Common myeloid progenitor, CD34-positive (primary cell): ENCODE measurements around the gene TLK2.
A peak's percentile ranks its signal among the peaks of the same experiment; 100 is the strongest.
"Not testable (repeated sequence)": the region's sequence is repeated elsewhere in the genome, so short reads cannot be mapped to it uniquely, and the experiment has no call there.

Source experiments
- CTCF ChIA-PET: fragments of 350-600 bp; sonication (Branson Sonifier 250); formaldehyde crosslinking; loops from one replicate; lab custom pipeline; 2021; ENCODE audit warnings: antibody characterized with exemption; lab: Charles Lee
- POLR2A ChIA-PET: fragments of 350-600 bp; sonication (Branson Sonifier 250); formaldehyde crosslinking; loops from one replicate; lab custom pipeline; 2021; ENCODE audit warnings: antibody characterized with exemption; lab: Charles Lee
- DNase-seq, 3 donors: peaks; one replicate each; pipeline versions ENCODE4 v3.0.0 to v3.0.0-alpha.2; 2013
- H3K27ac ChIP-seq, 2 experiments: 1 replicate in 1 of 2; 2 replicates in 1 of 2; pipeline ENCODE4 v1.7.0; 2013; ENCODE audit warnings: inconsistent platforms in 2 of 2, low read length in 2 of 2, mild to moderate bottlenecking in 2 of 2, low read depth in 1 of 2, moderate library complexity in 1 of 2; ENCODE audit not compliant: severe bottlenecking in 2 of 2, insufficient read depth in 1 of 2, poor library complexity in 1 of 2
- H3K27me3 ChIP-seq, 5 experiments: replicated peaks in 2 of 5; 1 replicate in 3 of 5; 2 replicates in 2 of 5; pipeline versions ENCODE4 v1.6.1 to v1.7.0; 2013; ENCODE audit warnings: low read length in 4 of 5, mild to moderate bottlenecking in 2 of 5, moderate library complexity in 2 of 5, inconsistent platforms in 1 of 5; ENCODE audit not compliant: insufficient read depth in 5 of 5, control insufficient read depth in 4 of 5
- H3K36me3 ChIP-seq, 4 experiments: 1 replicate in 2 of 4; 2 replicates in 2 of 4; pipeline versions ENCODE4 v1.6.1 to v1.7.0; 2013; ENCODE audit warnings: low read length in 3 of 4, control low read depth in 1 of 4, mild to moderate bottlenecking in 1 of 4; ENCODE audit not compliant: control insufficient read depth in 4 of 4, insufficient read depth in 4 of 4
- H3K4me1 ChIP-seq, 4 experiments: 1 replicate in 3 of 4; 2 replicates in 1 of 4; pipeline versions ENCODE4 v1.6.1 to v1.7.1; 2013; ENCODE audit warnings: low read length in 3 of 4, mild to moderate bottlenecking in 3 of 4, control low read depth in 1 of 4, inconsistent platforms in 1 of 4, moderate library complexity in 1 of 4; ENCODE audit not compliant: control insufficient read depth in 4 of 4, insufficient read depth in 4 of 4; ENCODE audit errors: control extremely low read depth in 1 of 4
- H3K4me3 ChIP-seq, 7 experiments: 1 replicate in 4 of 7; 2 replicates in 3 of 7; pipeline versions ENCODE4 v1.5.1 to v1.7.0; 2013; ENCODE audit warnings: mild to moderate bottlenecking in 7 of 7, low read length in 6 of 7, moderate library complexity in 6 of 7, inconsistent platforms in 2 of 7, low read depth in 2 of 7, control low read depth in 1 of 7; ENCODE audit not compliant: insufficient read depth in 4 of 7, control insufficient read depth in 1 of 7; ENCODE audit errors: extremely low read depth in 1 of 7
- H3K9me3 ChIP-seq, 5 experiments: 1 replicate in 4 of 5; 2 replicates in 1 of 5; pipeline versions ENCODE4 v1.6.1 to v1.7.1; 2013; ENCODE audit warnings: low read length in 4 of 5, mild to moderate bottlenecking in 2 of 5, inconsistent platforms in 1 of 5, low read depth in 1 of 5, moderate library complexity in 1 of 5; ENCODE audit not compliant: control insufficient read depth in 4 of 5, insufficient read depth in 2 of 5; ENCODE audit errors: control extremely low read depth in 1 of 5
- WGBS: methylation state at CpG from one replicate; pipeline ENCODE4 v1.1.5; 2013; ENCODE audit not compliant: insufficient coverage; 5-methylcytosine and 5-hydroxymethylcytosine counted together

TLK2 gene

DNA sequence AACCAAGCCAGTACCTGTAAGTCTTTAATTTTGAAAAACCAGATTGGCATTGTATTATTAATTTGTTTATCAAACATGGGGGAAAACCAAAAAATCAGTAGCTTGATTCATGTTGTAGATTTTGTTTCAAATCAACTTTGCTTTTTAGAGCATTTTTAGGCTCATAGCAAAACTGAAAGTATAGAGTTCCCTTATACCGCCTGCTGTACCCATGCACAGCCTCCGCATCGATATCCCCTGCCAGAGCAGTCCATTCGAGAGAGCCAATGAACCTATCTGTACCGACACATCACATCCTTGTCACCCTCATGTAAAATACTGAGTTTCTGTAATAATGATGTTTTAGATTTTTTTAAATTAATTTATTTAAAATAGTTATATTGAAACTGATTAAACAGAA is 132.7 kb downstream of the TLK2 start:
- Histone ChIP-seq H3K4me3 (no peak overlapping the region), H3K4me1 (peaks cover 0 to 2% (median 0%) of the 10 kb centered on the region in 4 experiments), H3K27me3 (no peaks in the 10 kb centered on the region), H3K36me3 (peaks cover 13 to 84% (median 63%) of the 10 kb centered on the region in 4 experiments), H3K9me3 (no peaks in the 10 kb centered on the region), H3K27ac (no peak overlapping the region)
- WGBS, result no CpG with 5 or more reads among the region's 5 CpGs
- CTCF ChIA-PET, result interaction anchor here (1.2 kb wide), 1 partner anchor 14 kb away, joined by 3 read pairs; no protein-coding TSS in a partner anchor
- DNase-seq, result peak in 1 of 3 donors; percentile 20
- POLR2A ChIA-PET, result no interaction called here

DNA sequence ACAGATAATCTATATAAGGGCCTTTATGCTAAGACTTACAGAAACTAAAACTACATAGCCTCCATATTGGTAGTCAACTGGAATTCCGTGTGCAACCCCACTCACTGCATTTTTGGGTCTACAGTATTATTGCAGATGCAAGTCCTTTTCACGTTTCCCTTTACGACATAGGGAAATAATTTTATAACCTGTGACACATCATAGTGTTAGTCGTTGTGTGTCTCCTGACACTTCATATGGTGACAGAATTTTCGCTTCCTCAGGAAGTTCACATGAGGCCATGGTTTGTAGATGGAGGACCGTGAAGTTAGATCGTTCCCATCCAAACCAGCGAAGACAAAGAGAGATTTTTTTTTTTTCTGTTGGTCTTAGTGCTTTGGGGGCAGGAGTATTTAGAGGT is 133.1 kb downstream of the TLK2 start:
- DNase-seq, result no peak
- ChIA-PET POLR2A (no interaction called here), CTCF (interaction anchor here (1.2 kb wide), 1 partner anchor 14 kb away, joined by 3 read pairs; no protein-coding TSS in a partner anchor)
- 69% methylated on average over 8 of the region's 8 CpGs for WGBS
- H3K36me3 ChIP-seq, result peaks cover 13 to 81% (median 60%) of the 10 kb centered on the region in 4 experiments
- H3K27me3 ChIP-seq, result no peaks in the 10 kb centered on the region
- no peak overlapping the region for H3K27ac ChIP-seq
- H3K4me1 ChIP-seq, result peaks cover 0 to 2% (median 0%) of the 10 kb centered on the region in 4 experiments
- H3K9me3 ChIP-seq, result no peaks in the 10 kb centered on the region
- no peak overlapping the region for H3K4me3 ChIP-seq

DNA sequence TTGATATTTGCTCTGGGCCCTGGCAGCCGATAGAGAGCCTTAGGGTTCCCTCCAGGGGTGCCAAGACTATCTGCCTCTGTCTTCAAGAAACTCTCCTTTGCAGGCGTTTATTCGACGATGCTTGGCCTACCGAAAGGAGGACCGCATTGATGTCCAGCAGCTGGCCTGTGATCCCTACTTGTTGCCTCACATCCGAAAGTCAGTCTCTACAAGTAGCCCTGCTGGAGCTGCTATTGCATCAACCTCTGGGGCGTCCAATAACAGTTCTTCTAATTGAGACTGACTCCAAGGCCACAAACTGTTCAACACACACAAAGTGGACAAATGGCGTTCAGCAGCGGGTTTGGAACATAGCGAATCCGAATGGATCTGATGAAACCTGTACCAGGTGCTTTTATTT is 133.7 kb downstream of the TLK2 start:
- POLR2A ChIA-PET, H3K9me3 ChIP-seq, H3K4me3 ChIP-seq, H3K4me1 ChIP-seq, H3K27ac ChIP-seq, DNase-seq, H3K27me3 ChIP-seq, CTCF ChIA-PET: not testable (repeated sequence)
- H3K36me3 ChIP-seq, result peaks cover 13 to 76% (median 59%) of the 10 kb centered on the region in 4 experiments
- WGBS, result 100% methylated on average over 6 of the region's 12 CpGs

DNA sequence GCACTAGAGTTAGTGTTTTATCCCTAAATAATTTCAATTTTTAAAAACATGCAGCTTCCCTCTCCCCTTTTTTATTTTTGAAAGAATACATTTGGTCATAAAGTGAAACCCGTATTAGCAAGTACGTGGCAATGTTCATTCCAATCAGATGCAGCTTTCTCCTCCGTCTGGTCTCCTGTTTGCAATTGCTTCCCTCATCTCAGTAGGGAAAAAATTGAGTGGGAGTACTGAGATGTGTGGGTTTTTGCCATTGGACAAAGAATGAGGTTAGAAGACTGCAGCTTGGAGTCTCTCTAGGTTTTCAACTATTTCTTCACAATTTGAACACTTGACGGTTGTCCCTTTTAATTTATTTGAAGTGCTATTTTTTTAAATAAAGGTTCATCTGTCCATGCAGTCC is 134.5 kb downstream of the TLK2 start:
- H3K27ac ChIP-seq, H3K9me3 ChIP-seq, H3K4me3 ChIP-seq, POLR2A ChIA-PET, H3K27me3 ChIP-seq, DNase-seq, H3K4me1 ChIP-seq: not testable (repeated sequence)
- peaks cover 9 to 72% (median 56%) of the 10 kb centered on the region in 4 experiments for H3K36me3 ChIP-seq
- WGBS, result no CpG with 5 or more reads among the region's 4 CpGs
- CTCF ChIA-PET, result interaction anchor here (1.2 kb wide), 1 partner anchor 11 kb away, joined by 3 read pairs; no protein-coding TSS in a partner anchor

DNA sequence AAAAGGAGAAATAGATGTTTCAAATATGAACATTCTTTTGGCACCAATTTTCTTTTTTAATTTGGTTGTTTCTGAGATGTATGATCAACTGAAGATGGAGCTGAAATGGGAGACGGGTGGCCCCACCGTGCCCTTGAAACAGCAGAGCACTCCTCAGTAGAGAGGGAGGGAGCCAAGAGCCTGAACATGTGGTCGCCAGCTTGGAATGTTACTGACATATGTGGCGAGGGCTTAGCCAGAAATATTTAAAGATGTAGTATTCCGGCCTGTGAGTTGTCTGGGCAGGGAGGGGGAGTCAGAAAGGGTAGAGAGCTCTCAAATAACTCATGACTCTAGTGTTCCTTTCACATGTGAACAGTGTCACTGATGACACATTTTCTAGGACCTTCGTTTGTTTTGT is 135.5 kb downstream of the TLK2 start:
- DNase-seq, result no peak
- no peaks in the 10 kb centered on the region for H3K27me3 ChIP-seq
- CTCF ChIA-PET, result interaction anchor here (1.2 kb wide), 1 partner anchor 12 kb away, joined by 3 read pairs; no protein-coding TSS in a partner anchor
- peaks cover 6 to 65% (median 52%) of the 10 kb centered on the region in 4 experiments for H3K36me3 ChIP-seq
- 97% methylated on average over 3 of the region's 6 CpGs for WGBS
- no peak overlapping the region for H3K4me3 ChIP-seq
- H3K4me1 ChIP-seq, result peaks cover 0 to 7% (median 0%) of the 10 kb centered on the region in 4 experiments
- no peaks in the 10 kb centered on the region for H3K9me3 ChIP-seq
- H3K27ac ChIP-seq, result no peak overlapping the region
- POLR2A ChIA-PET, result no interaction called here

DNA sequence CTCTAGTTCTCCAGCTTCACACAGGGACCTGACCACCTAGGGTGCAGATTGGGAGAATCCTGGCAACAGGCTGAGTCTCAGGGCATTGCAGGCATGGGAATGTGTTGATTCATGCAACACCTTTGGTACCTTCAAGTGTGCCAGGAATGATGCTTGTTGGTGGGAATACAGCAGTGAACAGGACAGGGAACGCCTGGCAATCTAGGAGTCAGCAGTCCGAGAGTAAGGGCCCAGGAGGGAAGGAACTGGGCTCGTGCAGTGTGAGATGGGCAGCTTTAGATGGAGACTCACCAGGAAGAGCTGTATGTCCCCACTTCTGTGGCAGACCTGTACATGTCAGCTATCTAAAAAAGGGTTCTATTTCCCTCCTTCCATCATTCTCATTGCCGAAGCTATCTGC is 136.9 kb downstream of the TLK2 start:
- Histone ChIP-seq H3K4me1 (peaks cover 0 to 7% (median 0%) of the 10 kb centered on the region in 4 experiments), H3K27me3 (no peaks in the 10 kb centered on the region), H3K36me3 (peaks cover 4 to 52% (median 40%) of the 10 kb centered on the region in 4 experiments), H3K27ac (no peak overlapping the region), H3K4me3 (no peak overlapping the region), H3K9me3 (no peaks in the 10 kb centered on the region)
- no peak for DNase-seq
- 93% methylated on average over 3 of the region's 4 CpGs for WGBS
- CTCF ChIA-PET, result no interaction called here
- POLR2A ChIA-PET, result no interaction called here

DNA sequence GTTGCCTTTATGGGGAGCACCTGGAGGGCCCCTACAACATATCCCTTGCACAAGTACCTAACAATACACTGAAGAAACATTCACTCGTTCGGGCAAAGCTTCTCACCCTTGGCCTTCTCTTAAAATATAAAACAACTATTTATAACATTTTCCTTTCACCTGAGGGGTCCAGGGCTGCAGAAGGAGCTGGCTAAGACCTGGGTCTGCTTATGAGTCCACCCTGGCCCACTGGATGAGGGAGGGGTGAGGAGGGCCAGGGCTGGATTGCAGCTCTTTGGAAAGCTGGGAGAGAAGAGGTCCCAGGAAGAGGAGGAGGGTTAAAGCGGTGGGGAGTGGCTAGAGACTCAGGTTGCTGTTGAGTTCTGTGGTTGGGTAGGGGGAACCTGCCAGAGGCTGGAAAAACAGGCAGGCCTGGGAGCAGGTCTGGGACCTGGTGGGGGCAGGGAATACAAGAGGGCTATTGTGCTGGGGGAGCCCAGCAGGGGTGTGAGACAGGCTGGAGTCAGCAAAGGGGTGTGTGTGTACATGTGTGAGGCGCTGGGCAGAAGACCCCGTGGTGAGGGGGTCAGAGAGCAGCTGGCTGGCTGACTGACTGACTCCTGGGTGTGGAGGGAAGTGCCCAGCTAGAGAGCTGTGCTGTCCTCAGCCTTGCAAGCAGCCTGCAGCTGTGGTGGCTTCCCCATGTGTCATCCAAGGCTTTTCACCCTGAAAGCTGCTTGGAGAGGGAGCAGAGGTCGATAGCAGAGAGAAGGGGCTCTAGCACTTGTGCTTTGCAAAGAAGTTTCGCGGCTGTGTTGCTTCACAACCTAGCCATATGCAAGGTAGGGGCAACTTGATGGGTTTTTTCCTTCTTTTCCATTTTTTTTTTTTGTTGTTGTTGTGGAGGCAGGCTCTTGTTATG is 138.6 kb downstream of the TLK2 start:
- DNase-seq, result no peak
- Histone ChIP-seq H3K27ac (no peak overlapping the region), H3K36me3 (peaks cover 2 to 35% (median 28%) of the 10 kb centered on the region in 4 experiments), H3K9me3 (no peaks in the 10 kb centered on the region), H3K4me3 (no peak overlapping the region), H3K27me3 (no peaks in the 10 kb centered on the region), H3K4me1 (peaks cover 0 to 5% (median 0%) of the 10 kb centered on the region in 4 experiments)
- WGBS, result 79% methylated on average over 5 of the region's 8 CpGs
- ChIA-PET POLR2A (interaction anchor here (0.6 kb wide), 1 partner anchor 50 kb away, joined by 3 read pairs; no protein-coding TSS in a partner anchor), CTCF (no interaction called here)
